NCI-H748 (cell line): Measurements from ENCODE around the gene VTA1.
"Not testable (repeated sequence)": the region's sequence is repeated elsewhere in the genome, so short reads cannot be mapped to it uniquely, and the experiment has no call there.

Experiments used
- DNase-seq: peaks from one replicate; lab custom pipeline; 2025; ENCODE audit not compliant: unreplicated experiment; lab: John Stamatoyannopoulos, UW

VTA1 gene

DNA sequence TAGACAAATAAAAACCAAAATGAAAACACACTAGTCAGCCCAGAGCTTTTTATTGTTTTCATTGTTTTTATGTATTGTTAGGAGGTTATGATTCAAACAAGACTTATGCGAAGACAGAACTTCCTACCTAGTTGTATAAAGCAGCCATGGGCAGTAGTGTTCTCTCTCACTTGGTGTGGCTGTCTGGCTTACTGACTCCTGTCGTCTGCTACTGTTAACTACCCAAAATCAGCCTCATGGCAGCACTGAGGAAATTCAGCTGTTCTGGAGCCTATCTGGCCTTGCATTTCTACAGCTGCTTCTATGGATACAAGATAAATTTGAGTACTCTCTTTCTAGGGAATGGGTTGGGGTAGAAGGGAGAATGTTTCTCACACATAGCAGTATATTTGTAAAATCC is 20.4 kb downstream of the VTA1 start:
- no peak for DNase-seq

DNA sequence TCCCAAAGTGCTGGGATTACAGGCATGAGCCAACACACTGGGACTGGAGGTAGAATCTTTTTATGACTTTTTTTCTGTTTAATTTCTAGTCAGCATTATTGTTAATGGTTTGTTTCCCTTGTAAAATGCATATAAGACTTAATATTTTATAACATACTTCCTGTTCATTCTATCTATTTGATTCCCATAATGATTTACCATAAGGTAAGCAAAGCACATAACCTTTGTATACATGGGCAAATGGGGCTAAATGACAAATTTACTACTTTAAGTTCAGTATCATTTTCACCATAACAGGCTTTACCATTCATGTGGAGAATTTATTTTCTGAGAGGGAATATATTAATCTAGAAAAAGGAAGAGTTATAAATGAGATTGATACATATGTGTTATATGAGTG is 24.3 kb downstream of the VTA1 start:
- no peak for DNase-seq

DNA sequence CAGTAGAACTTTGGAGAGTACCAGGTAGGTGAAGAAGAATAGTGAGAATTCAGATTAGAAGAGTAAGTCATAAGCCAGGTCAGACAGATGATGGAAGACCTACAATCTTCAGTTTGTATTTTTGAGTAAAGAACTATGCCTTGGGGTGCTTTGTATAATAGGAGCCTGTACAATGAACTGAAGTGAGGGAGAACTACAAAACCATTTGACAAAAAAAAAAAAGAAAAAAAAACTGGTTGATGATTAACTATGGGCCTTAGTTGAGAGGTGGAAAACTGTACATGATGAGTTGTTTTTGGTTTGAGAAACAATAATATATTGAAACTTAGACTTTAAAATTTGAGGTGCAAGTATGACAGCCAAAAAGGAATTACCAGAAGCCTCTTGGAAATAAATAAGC is 25.7 kb downstream of the VTA1 start:
- no peak for DNase-seq

DNA sequence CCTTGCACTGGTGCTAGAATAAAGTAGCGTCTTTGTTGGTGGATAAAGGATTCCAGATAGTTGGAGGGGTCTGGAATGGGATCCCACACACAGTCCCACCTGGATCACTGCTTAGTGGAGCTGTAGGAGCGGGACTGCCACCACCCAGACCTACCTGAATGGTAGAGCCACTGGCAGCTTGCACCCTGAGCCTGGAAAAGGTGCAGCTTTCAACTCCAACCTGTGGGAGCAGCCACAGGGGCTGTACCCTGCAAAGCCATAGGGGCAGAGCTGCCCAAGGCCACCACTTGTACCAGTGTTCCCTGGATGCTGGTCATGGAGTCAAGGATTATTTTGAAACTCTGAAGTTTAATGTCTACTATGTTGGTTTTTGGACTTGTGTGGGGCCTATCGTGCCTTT is 26.9 kb downstream of the VTA1 start:
- no peak for DNase-seq

DNA sequence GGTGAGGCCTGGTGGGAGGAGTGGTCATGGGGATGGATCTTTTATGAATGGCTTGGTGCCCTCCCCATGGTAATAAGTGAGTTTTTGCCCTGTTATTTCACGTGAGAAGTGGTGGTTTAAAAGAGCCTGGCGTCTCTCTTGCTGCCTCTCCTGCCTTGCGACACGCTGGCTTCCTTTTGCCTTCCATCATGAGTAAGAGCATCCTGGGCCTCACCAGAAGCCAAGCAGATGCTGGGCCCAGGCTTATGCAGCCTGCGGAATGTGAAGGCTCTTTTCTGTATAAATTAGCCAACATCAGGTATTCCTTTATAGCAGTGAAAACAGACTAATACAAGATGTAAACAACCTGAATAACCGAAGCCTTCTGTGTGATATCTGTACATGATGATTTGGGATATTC is 27.6 kb downstream of the VTA1 start:
- no peak for DNase-seq

DNA sequence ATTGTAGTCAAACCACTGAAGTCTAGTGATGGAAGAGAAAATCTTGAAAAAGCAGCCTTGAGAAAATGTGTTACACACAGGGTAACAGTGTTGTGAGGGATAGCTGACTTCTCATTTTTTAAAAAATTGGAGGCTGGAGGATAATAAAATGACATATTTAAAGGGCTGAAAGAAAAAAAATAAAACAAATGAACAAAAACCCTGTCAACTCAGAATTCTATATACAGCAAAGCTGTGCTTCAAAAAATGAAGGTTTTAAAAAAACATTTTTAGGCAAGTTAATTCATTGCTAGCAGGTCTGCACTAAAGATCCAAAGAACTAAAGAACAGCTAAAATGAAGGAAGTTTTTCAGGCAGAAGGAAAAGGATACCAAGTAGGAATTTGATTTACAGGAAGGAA is 31.1 kb downstream of the VTA1 start:
- no peak for DNase-seq

DNA sequence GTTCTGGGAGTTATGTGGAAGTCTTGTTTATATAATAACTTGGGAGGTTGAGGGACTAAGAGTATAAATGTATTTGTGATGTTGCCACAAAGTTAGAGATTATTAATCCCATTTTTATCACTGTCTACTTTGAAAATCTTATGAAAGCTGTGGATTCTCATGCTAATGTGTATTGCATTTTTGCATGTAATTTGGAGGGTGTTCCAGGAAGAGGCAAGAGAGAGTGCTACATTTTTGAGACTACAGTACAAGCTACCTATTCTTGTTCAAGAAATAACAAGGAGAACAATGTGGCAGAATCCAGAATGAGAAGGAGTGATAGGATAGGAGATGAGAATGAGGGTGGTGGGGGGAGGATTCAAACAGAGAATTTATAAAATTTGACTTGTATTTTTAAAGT is 34.9 kb downstream of the VTA1 start:
- no peak for DNase-seq

DNA sequence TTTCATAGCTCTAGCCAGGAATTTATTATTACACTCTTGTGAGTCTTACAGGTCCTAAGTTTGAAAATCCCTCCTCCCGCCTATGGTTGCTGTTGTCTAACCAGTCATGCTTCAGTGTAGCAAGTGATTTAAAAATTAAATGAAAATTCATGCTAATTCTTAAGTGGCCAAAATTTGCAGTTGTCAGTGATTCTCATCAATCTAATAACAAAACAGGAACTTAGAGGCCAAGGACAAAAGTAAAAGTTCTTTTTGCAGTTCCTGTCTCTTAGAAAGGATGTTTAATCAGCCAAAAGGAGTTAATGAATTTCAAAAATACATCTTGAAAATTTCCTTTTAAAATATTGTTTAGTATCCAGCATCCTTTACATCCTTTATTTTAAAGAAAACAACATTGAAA is 36.3 kb downstream of the VTA1 start:
- no peak for DNase-seq

DNA sequence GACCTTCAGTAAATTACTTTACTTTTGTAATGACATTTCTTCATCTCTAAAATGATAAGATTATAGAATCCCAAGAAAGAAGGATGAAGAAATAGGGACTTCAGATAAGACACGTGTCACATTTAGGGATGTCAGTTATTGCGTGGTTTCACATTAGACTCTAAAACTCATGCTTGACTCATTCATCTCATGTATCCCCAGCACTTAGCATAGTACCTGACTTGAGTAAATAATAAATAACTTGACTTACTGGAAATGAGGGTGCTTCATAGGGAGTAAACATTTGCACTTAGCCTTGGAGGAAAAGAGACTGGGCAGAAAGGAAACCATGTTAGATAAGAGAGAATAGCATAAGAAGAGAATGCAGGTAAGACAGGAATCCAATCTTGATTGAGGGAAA is 37.2 kb downstream of the VTA1 start:
- no peak for DNase-seq

DNA sequence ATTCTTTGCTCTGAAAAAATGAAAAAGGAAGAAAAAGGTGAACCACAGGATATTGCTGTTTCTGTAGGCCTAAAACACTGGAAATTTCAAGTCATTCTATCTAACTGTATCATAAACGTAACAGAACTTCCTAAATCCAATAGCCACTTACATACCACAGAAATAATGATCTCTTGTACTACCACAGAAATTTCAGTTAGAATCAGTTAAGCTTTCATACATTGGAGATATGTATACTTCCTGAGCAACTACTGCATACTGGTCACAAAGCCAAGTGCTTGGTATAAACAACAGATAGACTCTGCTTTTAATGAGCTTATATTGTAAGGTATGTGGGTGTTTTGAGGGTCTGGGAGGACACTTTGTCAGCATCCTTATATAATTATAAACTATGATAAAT is 38.6 kb downstream of the VTA1 start:
- DNase-seq = no peak

DNA sequence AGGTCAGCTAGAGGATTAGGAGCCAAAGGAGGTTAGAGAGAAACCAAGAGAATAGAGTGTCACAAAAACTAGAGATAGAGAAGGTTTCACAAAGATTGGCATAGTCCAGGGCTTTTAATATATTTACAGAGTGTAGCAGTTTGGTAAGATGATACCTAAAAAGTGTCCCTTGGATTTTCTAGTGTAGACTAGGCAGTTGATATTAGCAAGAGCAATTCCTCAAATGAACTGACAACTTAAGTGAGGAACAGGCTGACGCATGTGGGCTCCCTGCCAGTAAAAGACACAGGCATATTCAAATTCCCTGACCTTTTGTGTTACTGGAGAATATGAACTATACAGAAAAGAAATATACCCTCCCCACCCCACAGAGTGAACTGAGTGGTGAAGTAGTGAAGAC is 40.1 kb downstream of the VTA1 start:
- peak; percentile 35 for DNase-seq

DNA sequence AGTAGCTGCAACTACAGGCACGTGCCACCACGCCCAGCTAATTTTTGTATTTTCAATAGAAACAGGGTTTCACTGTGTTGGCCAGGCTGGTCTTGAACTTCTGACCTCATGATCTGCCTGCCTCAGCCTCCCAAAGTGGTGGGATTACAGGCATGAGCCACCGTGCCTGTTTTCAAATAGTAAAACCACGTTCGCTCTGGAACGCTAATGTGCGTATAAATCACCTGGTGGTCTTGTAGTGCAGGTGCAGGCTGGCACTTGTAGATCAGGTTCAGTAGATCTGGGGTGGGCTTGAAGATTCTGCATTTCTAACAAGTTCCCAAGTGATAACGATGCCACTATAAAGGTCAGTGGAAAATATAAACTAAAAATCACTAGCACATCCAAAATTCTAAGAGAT is 41.3 kb downstream of the VTA1 start:
- not testable (repeated sequence) for DNase-seq

DNA sequence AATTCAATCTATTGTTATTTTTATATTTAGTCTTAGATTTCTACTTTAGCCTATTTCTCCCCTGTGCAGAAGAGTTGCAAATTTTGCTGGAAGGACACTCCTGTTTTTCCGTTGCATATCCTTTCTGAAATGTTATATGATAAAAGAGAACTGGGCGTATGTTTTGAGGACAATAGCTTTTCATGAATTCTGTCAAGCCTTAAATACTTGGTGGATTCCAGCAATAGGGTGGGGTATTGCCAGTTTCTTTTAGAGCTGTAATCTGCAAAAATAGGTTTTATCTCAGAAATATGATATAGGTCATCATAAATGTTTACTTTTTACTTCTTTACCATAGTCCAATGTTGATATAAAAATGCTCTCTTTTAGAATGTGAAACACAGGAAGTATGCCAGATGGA is 42.0 kb downstream of the VTA1 start:
- DNase-seq = no peak

DNA sequence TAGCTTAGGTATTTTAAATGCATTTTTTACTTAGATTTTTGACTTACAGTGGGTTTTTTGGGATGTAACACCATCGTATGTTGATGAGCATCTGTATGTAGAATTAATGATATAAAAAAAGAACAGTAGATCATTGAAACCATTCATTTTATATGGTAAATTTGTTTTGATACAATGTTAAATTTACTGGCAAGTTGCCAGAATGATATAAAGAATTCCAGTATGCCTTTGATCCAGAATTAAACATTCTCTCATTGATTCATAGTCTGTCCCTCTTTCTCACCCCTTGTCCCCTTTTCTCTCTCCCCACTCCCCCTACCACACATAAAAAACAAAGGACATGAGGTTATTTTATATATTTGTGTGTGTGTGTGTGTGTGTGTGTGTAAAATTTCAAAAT is 45.3 kb downstream of the VTA1 start:
- DNase-seq = no peak

DNA sequence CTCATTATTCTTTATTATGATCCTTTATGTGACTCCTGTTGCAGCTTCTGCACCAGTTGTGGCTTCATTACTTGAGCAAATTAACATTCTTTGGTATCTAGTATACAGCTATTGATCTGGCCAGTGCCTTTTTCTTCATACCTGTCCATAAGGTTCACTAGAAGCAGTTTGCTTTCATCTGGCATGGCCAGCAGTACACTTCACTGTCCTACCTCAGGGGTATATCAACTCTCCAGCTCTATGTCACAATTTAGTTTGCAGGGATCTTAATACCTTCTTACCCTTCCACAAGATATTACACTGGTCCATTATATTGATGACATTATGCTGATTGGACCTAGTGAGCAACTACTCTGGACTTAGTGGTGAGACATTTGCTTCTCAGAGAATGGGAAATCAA is 46.6 kb downstream of the VTA1 start:
- no peak for DNase-seq

DNA sequence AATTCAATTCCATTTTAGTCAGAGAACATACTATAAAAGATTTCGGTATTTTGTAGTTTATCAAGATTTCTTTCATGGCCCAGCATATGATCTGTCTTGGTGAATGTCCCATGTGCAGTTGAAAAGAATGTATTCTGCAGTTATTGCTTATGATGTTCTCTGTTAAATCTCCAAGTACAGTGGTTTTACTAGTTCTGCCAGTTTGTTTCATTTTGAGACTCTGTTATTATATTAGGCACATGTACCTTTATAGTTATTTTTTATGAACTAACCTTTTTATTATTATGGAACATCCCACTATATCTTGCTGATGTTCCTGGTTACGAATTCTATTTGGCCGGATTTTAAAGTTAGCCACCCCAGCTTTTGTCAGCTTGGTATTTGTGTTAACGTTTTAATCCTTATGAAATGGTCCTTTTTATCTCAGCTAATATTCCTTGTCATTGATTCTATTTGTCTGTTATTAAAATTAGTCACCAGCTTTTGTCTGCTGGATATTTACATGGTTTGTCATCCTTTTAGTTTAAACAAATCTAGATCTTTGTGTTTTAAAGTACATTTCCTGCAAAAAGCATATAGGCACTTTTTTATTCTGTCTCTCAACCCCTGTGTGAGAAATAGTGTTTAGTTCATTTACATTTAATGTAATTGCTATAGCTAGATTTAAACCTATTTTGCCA is 48.9 kb downstream of the VTA1 start:
- no peak for DNase-seq

DNA sequence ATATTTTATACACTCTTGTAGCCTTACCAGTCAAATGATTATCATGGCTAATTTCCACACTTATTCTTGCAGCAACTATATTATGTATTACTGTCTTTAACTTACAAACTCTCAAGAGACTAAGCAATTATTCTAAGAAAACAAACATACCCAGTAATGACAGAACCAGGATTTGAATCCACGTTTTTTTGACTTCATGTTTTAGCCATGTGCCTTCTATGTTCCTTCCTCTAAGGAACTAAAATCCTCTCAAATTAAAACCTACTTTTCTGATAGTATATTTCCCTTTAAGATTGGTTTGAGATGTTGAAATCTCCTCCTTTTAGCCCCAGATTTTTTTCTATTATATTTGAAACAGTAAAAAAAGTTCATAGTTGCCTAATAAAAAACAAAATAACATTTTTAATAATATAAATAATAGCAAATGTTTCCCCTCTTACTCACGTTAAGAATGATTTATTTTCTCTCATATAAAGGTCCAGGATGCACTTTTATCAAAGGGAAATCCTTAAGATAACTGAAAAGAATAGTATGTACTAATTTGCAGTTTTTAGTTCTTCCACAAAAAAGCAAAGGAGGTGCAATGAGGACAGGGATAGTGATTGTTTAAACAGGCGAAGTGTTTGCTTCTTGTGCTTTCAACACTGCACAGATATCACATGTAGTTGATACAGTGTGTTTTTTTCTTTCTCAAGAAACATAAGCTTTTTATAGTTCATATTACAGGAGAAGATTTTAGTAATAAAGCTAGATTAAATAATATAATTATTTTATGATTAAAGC is 54.0 kb downstream of the VTA1 start:
- DNase-seq = no peak

DNA sequence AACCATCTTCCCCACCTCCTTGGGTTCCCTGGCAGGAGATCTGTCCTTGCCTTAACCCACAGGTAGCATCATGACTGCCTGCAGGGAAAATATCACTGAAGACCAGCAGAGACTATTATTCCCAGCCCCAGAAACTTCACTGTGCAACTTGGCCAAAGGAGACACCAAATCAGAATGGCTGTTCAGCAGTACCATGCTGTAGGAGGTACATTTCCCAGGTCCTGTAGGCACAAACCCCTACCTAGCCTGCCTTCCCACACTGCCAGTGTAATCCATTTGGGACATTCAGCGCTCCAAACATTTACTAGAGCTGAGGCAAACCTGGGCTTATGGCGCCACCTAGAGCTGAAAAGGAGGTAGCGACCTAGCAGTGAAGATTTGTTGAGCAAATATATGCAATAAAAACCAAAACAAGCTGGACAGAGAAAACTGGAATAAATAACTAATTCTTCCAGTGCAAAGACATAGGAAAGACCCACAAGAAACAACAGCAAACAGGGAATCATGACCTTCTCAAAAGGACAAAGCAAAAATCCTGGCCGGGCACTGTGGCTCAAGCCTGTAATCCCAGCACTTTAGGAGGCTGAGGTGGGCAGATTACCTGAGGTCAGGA is 60.3 kb downstream of the VTA1 start:
- peak; percentile 67 for DNase-seq

DNA sequence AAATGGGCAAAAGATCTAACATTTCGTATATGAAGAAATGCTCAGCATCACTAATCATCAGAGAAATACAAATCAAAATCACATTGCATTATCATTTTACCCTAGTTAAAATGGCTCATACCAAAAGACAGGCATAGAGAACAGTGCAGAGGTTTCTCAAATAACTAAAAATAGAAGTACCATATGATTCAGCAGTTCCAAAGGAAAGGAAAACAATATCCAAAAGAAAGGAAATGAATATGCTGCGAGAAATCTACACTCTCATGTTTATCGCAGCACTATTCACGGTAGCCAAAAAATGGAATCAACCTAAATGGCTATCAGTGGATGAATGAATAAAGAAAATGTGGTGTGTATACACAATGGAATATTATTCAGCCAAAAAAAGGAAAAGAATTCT is 63.5 kb downstream of the VTA1 start:
- DNase-seq = no peak

DNA sequence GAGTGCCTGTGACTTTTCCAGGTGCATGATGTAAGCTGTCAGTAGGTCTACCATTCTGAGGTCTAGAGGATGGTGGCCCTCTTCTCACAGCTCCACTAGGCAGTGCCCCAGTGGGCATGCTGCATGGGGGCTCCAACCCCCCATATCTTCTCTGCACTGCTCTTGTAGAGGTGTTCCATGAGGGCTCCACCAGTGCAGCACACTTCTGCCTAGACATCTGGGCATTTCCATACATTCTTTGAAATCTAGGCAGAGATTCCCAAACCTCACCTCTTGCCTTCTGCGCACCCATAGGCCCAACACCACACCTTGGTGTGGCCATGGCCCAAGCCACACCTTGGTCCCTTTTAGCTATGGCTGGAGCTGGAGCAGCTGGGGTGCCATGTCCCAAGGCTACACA is 66.3 kb downstream of the VTA1 start:
- DNase-seq = no peak

DNA sequence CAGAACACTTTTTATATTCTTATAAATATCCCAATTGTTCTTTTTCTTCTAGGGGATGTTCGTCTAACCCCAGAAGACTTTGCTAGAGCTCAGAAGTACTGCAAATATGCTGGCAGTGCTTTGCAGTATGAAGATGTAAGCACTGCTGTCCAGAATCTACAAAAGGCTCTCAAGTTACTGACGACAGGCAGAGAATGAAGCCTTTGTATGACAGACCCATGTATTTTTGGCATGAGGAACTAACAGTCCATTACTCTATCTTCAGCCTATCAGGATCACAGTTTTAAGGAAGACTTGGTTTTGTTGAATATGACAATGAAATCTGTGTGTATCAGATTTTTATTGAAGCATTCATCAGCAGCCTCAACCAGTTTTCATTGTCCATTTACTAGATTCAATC is 71.4 kb downstream of the VTA1 start:
- DNase-seq = no peak

DNA sequence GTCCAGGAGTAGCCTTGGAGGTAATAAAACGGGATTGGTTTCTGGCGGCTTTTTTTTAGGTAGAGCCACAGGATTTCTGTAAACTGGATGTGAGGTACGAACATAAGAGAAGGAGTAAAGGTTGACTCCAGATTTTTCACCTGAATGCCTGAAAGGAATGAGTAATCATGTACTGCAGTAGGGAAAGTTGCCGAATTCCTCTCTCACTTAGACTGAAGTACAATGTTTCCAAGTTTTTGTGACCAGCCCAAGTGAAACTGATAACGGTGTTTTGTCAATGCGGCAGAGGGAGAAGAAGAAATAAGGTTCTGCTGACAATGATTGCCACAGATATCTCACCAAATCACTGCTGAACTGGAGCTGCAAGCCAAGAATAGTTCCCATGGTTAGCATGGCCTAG is 75.0 kb downstream of the VTA1 start:
- no peak for DNase-seq

DNA sequence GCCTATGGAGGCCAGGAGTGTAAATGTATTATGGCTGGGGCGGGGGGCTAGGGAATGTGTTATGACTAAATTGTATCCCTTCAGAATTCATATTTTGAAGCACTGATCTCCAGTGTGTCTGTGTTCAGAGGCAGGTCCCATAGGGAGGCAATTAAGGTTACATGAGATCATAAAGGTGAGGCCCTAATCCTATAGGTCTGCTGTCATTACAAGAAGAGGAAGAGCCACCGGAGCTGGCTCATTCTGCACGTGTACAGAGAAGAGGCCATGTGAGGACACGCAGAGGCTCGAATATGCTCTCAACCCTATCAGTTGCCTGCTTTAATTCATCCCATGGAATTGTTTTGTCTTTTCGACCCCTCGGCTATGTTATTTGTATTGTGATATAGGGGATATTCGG is 76.9 kb downstream of the VTA1 start:
- no peak for DNase-seq
